GM12874 (cell line): ENCODE data around the gene TREH.

Experiments used
- CTCF ChIP-seq: IDR thresholded peaks from 2 replicates; pipeline ENCODE4 v1.5.1; 2011; ENCODE audit warnings: low read depth, mild to moderate bottlenecking, control low read depth, low read length, moderate library complexity; ENCODE audit not compliant: insufficient read depth

The TREH gene

GRCh38 chr11:118628432-118628831 is 51.0 kb downstream of the TREH start:
- no peak for TF ChIP-seq CTCF

DNA sequence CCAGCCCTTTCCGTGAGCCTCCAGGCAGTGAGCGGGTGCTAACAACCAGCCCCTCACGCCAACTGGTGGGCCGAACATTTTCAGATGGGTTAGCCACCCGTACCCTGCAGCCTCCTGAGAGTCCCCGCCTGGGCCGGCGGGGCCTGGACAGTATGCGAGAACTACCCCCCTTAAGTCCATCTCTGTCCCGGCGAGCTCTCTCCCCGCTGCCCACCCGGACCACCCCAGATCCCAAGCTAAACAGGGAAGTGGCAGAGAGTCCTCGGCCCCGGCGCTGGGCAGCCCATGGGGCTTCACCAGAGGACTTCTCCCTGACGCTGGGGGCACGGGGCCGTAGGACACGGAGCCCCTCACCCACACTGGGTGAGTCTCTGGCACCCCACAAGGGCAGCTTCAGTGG is 51.4 kb downstream of the TREH start:
- no peak for TF ChIP-seq CTCF

DNA sequence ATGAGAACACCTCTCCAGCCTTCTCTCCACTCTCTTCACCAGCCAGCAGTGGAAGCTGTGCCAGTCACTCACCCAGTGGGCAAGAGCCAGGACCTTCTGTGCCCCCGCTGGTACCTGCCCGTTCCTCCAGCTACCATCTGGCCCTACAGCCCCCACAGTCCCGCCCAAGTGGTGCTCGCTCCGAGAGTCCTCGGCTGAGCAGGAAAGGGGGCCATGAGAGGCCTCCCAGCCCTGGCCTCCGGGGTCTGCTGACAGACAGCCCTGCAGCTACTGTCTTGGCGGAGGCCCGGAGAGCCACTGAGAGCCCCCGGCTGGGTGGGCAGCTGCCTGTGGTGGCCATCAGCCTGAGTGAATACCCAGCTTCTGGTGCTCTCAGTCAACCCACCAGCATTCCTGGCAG is 51.9 kb downstream of the TREH start:
- no peak for TF ChIP-seq CTCF

DNA sequence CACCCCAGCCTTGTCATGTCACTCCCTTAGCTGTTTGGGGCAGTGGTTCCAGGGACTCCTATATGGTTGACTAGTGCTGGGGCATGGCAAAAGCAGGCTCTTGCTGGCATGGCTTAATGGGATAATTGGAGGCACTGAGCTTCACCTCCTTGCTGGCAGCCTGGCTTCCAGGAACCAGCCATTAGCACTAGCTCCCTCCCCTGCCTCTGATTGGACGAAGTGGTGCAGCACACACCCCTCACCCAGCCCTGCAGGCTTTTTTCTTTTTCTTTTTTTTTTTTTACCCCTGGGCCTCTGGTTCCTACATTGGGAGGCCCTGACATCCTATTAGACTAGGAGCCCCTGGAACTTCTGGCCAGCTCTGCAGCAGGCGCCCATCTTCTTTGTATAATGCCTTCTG is 53.5 kb downstream of the TREH start:
- TF ChIP-seq CTCF: no peak

DNA sequence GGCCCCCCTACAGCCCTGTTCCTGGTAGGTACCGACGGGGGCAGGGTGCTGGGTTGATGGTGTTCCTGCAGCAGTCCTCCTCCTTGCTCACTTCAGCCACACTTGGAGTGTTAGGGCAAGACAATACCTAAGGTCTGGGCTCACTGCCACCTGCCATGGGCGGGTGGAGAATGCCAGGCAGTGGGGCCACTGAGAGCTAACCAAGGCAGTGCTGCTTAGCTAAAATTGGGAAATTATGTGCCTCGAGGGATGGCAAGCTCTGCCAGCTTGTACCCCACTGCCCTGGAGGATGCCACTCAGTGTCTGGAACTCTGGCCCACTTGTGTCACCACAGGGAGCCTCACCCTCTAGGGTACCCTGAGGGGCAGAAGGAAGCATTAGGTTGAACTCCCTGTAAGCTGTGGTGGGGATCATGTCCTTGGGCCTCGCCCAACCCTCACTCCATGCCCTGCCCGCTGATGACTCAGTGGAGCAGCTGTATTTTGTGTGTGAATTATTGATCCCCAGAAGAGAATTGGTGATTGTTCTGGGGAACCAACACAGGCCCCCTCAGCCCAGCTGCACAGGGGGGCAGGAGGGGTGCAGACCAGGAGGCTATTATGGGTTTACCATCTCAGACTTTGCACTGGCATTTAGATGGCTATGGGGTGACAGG is 54.3 kb downstream of the TREH start:
- no peak for TF ChIP-seq CTCF

DNA sequence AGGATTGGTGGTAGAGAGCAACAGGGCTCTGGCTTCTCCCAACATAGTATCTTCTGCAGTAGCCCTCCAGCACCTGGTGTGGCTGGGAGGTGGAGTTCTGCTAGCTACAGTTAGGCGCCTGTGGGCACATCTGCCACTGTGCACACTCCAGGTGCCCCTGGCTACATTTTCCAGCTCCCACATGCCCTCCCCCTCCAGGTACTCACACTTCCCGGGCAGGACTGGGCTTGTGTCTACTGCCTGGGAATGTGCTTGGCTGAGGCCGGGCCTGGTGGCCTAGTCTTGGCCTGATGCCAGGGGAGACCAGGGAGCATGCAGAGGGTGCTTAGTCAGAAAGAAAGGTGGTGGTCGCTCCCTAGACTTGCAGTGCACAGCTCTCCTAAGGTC is 56.2 kb downstream of the TREH start:
- no peak for TF ChIP-seq CTCF

DNA sequence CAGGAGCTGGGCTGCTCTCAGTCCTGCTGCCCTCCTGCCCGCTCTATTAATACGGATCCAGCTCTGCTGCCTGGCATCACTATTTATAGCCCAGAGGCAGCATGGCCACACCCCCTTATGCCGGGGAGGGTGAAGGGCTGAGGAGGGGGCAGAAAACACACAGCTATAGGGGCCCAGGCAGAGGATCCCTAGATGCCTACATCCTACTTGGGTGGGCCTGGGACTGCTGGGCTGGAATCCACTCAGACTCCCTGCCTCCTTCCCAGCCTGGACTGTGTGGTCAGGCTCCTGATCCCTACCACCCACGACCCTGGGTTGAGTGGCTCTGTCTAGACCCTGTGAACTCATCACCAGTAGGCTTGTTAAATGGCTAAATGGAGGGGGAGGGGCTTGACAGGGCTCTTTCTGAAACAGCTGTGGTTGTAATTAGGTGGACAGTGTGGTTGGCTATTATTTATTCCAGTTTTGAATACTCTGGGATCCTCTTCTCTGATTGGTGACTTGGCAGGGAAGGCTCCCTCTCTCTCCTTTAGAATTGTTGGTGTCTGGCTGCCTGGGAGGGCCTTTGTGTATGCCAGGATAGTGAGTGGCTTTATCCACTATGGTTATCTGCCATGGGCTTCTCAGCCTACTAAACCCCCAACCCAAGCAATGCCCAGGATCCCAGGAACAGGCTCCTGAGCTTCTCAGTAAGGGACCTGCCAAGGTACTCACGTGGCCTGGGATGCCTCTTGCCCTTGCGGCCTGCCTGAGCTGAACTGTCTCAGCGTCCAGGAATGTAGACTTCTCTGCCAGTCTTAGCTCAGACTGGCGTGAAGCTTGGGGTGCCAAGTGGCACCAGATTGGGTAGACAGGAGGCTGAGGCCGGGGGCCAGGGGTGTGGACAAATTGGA is 56.8 kb downstream of the TREH start:
- TF ChIP-seq CTCF: no peak
